HepG2 (cell line): Measurements from ENCODE around the gene CKLF. TPM values are rescaled to one million over a fixed set of nuclear protein-coding genes. Genes with fewer than 3 reads are reported as not detected.

ENCODE experiments used
- BRD4 ChIP-seq: sonication (generic); formaldehyde crosslinking; IDR thresholded peaks from 2 replicates; pipeline ENCODE4 v1.4.0; 2020; ENCODE audit warnings: missing genetic modification reagents
- EED ChIP-seq: sonication (generic); formaldehyde crosslinking; IDR thresholded peaks from 2 replicates; pipeline ENCODE4 v1.5.0; 2020; ENCODE audit warnings: mild to moderate bottlenecking, missing genetic modification reagents
- FOXK1 ChIP-seq: sonication (generic); formaldehyde crosslinking; IDR thresholded peaks from 2 replicates; pipeline ENCODE4 v1.4.0; 2020; ENCODE audit warnings: low read depth, missing genetic modification reagents, borderline replicate concordance
- GATAD1 ChIP-seq: IDR thresholded peaks from 2 replicates; pipeline ENCODE4 v1.6.1; 2016; ENCODE audit warnings: missing genetic modification reagents, missing compliant biosample characterization
- HOXD1 ChIP-seq: sonication (generic); formaldehyde crosslinking; IDR thresholded peaks from 2 replicates; pipeline ENCODE4 v1.5.0; 2020; ENCODE audit warnings: missing genetic modification reagents
- KDM5B ChIP-seq: sonication (generic); formaldehyde crosslinking; IDR thresholded peaks from 2 replicates; pipeline ENCODE4 v1.4.0; 2020; ENCODE audit warnings: missing genetic modification reagents, mild to moderate bottlenecking, borderline replicate concordance
- KMT2B ChIP-seq: IDR thresholded peaks from 2 replicates; pipeline ENCODE4 v1.6.1; 2016; ENCODE audit warnings: missing genetic modification reagents, missing compliant biosample characterization
- RFX5 ChIP-seq: IDR thresholded peaks from 2 replicates; pipeline ENCODE4 v1.6.1; 2011; ENCODE audit warnings: low read depth, low read length, improper control_type of control experiment
- SOX13 ChIP-seq, 3 experiments: fragments of 450-650 bp in 1 of 3; sonication (generic) in 1 of 3; formaldehyde crosslinking in 1 of 3; IDR thresholded peaks in 2 of 3; conservative IDR thresholded peaks in 1 of 3; 2 replicates each; pipeline versions ENCODE4 v1.5.0 to v1.6.1; 2016 to 2020; ENCODE audit warnings: antibody characterized with exemption in 1 of 3, mild to moderate bottlenecking in 1 of 3, missing compliant biosample characterization in 1 of 3, missing genetic modification reagents in 1 of 3, moderate library complexity in 1 of 3
- SP5 ChIP-seq: IDR thresholded peaks from 2 replicates; pipeline ENCODE4 v1.6.1; 2016; ENCODE audit warnings: low read depth, borderline replicate concordance
- ZKSCAN8 ChIP-seq: IDR thresholded peaks from 2 replicates; pipeline ENCODE4 v1.6.1; 2016; ENCODE audit warnings: borderline replicate concordance, missing genetic modification reagents, missing compliant biosample characterization
- ZNF12 ChIP-seq: sonication (generic); formaldehyde crosslinking; IDR thresholded peaks from 2 replicates; pipeline ENCODE4 v1.5.0; 2020; ENCODE audit warnings: missing genetic modification reagents
- ZNF232 ChIP-seq: sonication (generic); formaldehyde crosslinking; IDR thresholded peaks from 2 replicates; pipeline ENCODE4 v1.4.0; 2020; ENCODE audit warnings: missing genetic modification reagents, borderline replicate concordance
- ZNF326 ChIP-seq: sonication (generic); formaldehyde crosslinking; IDR thresholded peaks from 2 replicates; pipeline ENCODE4 v1.4.0; 2020; ENCODE audit warnings: missing genetic modification reagents, borderline replicate concordance
- ZNF615 ChIP-seq: sonication (generic); formaldehyde crosslinking; IDR thresholded peaks from 2 replicates; pipeline ENCODE4 v1.5.0; 2020; ENCODE audit warnings: mild to moderate bottlenecking, missing genetic modification reagents, borderline replicate concordance
- polyA plus RNA-seq, 8 experiments: library from polyadenylated mRNA; depleted of rRNA in 3 of 8; stranded (reverse) in 7 of 8; unstranded in 1 of 8; fragments of >200 nt; fragmentation: Illumina TruSeq in 4 of 8; extraction: Trizol in 4 of 8; gene quantifications; 2 replicates each; pipeline versions ENCODE4 v1.2.1 to v1.2.3, GENCODE V29; 2011 to 2016; ENCODE audit warnings: low read depth in 4 of 8, missing spikeins in 1 of 8, mixed read lengths in 1 of 8; ENCODE audit not compliant: insufficient read depth in 1 of 8
- total RNA-seq, 5 experiments: library from RNA; depleted of rRNA; stranded (reverse); fragments of >200 nt; fragmentation: Illumina TruSeq; extraction: Trizol; gene quantifications; 2 replicates each; pipeline ENCODE4 v1.2.3, GENCODE V29; 2016; ENCODE audit warnings: low read depth in 1 of 5
- TF ChIP-seq, protein P1 (sequence below): IDR thresholded peaks from 2 replicates; pipeline ENCODE4 v1.4.0; 2020; ENCODE audit warnings: mild to moderate bottlenecking, missing genetic modification reagents
- TF ChIP-seq, protein P2 (sequence below): sonication (generic); formaldehyde crosslinking; IDR thresholded peaks from 2 replicates; pipeline ENCODE4 v1.4.0; 2020; ENCODE audit warnings: missing genetic modification reagents
- TF ChIP-seq, protein P3 (sequence below): sonication (generic); formaldehyde crosslinking; IDR thresholded peaks from 2 replicates; pipeline ENCODE4 v1.8.1; 2023; ENCODE audit warnings: missing genetic modification reagents, mild to moderate bottlenecking, borderline replicate concordance
- TF ChIP-seq, protein P4 (sequence below): sonication (generic); formaldehyde crosslinking; IDR thresholded peaks from 2 replicates; pipeline ENCODE4 v1.8.0; 2022; ENCODE audit warnings: mild to moderate bottlenecking, missing genetic modification reagents; ENCODE audit not compliant: insufficient replicate concordance
- TF ChIP-seq, protein P5 (sequence below): sonication (generic); formaldehyde crosslinking; IDR thresholded peaks from 2 replicates; pipeline ENCODE4 v1.5.0; 2020; ENCODE audit warnings: missing genetic modification reagents

The CKLF gene
- total and polyA plus RNA-seq, 2 of the 13 experiments (the other 11 are each of a cell fraction or from before 2014, with no cell fraction given) = 120 to 167 TPM

DNA sequence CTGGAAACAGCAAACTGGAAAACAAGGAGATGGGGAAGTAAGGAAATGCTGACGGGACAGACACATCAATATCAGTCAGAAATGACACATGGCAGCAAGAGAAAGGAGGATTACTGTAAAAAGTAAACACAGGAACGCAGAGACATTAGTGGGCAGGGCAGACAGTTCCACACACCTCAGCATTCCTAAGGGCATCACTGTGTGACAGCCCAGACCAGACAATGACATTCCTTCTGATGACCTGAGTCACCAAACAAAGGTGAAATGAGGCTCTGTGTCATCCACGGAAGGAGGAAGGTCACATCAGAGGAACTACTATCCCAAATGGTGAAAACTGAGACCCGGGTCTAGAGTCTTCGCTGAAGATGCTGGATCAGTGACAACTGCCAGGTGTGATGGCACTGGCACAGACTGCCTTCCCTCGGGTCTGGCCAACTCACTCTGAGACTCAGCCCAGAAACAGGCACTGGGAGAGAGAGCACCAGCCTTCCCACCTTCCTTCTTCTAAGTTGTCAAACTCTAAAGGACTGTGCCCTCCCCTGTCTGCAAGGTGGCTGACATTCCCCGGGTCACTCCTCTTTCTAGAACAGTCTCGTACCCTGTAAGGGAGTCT lies 39.2 kb upstream of the CKLF start (continued):
- peak; percentile 93 for TF ChIP-seq SOX13 (IDR thresholded peaks at IDR 0.05)
- TF ChIP-seq SOX13 (CRISPR knock-in tag; conservative IDR thresholded peaks at IDR 0.05 in 1 of 2, IDR thresholded peaks at IDR 0.05 in 1 of 2) = peak in 1 of 2 experiments; percentile 98; a peak in 2 of 4 replicates
- no peak for TF ChIP-seq ZNF232 (CRISPR knock-in tag)
- no peak for TF ChIP-seq RFX5
- TF ChIP-seq, protein P1, sequence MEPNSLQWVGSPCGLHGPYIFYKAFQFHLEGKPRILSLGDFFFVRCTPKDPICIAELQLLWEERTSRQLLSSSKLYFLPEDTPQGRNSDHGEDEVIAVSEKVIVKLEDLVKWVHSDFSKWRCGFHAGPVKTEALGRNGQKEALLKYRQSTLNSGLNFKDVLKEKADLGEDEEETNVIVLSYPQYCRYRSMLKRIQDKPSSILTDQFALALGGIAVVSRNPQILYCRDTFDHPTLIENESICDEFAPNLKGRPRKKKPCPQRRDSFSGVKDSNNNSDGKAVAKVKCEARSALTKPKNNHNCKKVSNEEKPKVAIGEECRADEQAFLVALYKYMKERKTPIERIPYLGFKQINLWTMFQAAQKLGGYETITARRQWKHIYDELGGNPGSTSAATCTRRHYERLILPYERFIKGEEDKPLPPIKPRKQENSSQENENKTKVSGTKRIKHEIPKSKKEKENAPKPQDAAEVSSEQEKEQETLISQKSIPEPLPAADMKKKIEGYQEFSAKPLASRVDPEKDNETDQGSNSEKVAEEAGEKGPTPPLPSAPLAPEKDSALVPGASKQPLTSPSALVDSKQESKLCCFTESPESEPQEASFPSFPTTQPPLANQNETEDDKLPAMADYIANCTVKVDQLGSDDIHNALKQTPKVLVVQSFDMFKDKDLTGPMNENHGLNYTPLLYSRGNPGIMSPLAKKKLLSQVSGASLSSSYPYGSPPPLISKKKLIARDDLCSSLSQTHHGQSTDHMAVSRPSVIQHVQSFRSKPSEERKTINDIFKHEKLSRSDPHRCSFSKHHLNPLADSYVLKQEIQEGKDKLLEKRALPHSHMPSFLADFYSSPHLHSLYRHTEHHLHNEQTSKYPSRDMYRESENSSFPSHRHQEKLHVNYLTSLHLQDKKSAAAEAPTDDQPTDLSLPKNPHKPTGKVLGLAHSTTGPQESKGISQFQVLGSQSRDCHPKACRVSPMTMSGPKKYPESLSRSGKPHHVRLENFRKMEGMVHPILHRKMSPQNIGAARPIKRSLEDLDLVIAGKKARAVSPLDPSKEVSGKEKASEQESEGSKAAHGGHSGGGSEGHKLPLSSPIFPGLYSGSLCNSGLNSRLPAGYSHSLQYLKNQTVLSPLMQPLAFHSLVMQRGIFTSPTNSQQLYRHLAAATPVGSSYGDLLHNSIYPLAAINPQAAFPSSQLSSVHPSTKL (CRISPR knock-in tag) = peak; percentile 79
- TF ChIP-seq, protein P2, sequence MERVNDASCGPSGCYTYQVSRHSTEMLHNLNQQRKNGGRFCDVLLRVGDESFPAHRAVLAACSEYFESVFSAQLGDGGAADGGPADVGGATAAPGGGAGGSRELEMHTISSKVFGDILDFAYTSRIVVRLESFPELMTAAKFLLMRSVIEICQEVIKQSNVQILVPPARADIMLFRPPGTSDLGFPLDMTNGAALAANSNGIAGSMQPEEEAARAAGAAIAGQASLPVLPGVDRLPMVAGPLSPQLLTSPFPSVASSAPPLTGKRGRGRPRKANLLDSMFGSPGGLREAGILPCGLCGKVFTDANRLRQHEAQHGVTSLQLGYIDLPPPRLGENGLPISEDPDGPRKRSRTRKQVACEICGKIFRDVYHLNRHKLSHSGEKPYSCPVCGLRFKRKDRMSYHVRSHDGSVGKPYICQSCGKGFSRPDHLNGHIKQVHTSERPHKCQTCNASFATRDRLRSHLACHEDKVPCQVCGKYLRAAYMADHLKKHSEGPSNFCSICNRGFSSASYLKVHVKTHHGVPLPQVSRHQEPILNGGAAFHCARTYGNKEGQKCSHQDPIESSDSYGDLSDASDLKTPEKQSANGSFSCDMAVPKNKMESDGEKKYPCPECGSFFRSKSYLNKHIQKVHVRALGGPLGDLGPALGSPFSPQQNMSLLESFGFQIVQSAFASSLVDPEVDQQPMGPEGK (CRISPR knock-in tag) = peak; percentile 14; the same call in 1 of the 2 replicates
- TF ChIP-seq ZNF615 = no peak
- TF ChIP-seq ZNF12 (CRISPR knock-in tag) = 0 out of 2 replicates have a peak, but pooled peaks have one; percentile 33
- TF ChIP-seq, protein P3, sequence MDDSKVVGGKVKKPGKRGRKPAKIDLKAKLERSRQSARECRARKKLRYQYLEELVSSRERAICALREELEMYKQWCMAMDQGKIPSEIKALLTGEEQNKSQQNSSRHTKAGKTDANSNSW = no peak
- TF ChIP-seq SP5 = peak; percentile 66
- no peak for TF ChIP-seq BRD4 (CRISPR knock-in tag)
- TF ChIP-seq, protein P4, sequence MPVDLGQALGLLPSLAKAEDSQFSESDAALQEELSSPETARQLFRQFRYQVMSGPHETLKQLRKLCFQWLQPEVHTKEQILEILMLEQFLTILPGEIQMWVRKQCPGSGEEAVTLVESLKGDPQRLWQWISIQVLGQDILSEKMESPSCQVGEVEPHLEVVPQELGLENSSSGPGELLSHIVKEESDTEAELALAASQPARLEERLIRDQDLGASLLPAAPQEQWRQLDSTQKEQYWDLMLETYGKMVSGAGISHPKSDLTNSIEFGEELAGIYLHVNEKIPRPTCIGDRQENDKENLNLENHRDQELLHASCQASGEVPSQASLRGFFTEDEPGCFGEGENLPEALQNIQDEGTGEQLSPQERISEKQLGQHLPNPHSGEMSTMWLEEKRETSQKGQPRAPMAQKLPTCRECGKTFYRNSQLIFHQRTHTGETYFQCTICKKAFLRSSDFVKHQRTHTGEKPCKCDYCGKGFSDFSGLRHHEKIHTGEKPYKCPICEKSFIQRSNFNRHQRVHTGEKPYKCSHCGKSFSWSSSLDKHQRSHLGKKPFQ (CRISPR knock-in tag) = no peak
- TF ChIP-seq HOXD1 (CRISPR knock-in tag) = 0 out of 2 replicates have a peak, but pooled peaks have one; percentile 31
- TF ChIP-seq ZKSCAN8 (CRISPR knock-in tag) = 0 out of 2 replicates have a peak, but pooled peaks have one; percentile 39
- peak; percentile 12; the same call in 1 of the 2 replicates for TF ChIP-seq KDM5B (CRISPR knock-in tag)
- TF ChIP-seq KMT2B (CRISPR knock-in tag) = no peak
- TF ChIP-seq ZNF326 = no peak
- no peak for TF ChIP-seq GATAD1 (CRISPR knock-in tag)
- TF ChIP-seq, protein P5, sequence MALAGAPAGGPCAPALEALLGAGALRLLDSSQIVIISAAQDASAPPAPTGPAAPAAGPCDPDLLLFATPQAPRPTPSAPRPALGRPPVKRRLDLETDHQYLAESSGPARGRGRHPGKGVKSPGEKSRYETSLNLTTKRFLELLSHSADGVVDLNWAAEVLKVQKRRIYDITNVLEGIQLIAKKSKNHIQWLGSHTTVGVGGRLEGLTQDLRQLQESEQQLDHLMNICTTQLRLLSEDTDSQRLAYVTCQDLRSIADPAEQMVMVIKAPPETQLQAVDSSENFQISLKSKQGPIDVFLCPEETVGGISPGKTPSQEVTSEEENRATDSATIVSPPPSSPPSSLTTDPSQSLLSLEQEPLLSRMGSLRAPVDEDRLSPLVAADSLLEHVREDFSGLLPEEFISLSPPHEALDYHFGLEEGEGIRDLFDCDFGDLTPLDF (CRISPR knock-in tag) = no peak
- peak; percentile 63; the same call in 1 of the 2 replicates for TF ChIP-seq FOXK1
- TF ChIP-seq EED (CRISPR knock-in tag) = no peak
